Keratinocyte (primary cell): ENCODE data around the gene ITIH2.

ENCODE experiments used
- EZH2 ChIP-seq: IDR thresholded peaks from one replicate; pipeline ENCODE4 v1.6.1; 2012; ENCODE audit warnings: inconsistent platforms, mild to moderate bottlenecking, low read length, moderate library complexity
- TF ChIP-seq, protein P1 (sequence below), 3 experiments: IDR thresholded peaks in 1 of 3; conservative IDR thresholded peaks in 1 of 3; optimal IDR thresholded peaks in 1 of 3; 2 replicates in 2 of 3; 3 replicates in 1 of 3; pipeline versions ENCODE3 to v1.5.1; 2011; ENCODE audit warnings: low read length in 3 of 3, mild to moderate bottlenecking in 3 of 3, moderate library complexity in 2 of 3, control low read depth in 1 of 3, inconsistent platforms in 1 of 3; ENCODE audit not compliant: insufficient read depth in 2 of 3; ENCODE audit errors: extremely low read depth in 1 of 3

DNA sequence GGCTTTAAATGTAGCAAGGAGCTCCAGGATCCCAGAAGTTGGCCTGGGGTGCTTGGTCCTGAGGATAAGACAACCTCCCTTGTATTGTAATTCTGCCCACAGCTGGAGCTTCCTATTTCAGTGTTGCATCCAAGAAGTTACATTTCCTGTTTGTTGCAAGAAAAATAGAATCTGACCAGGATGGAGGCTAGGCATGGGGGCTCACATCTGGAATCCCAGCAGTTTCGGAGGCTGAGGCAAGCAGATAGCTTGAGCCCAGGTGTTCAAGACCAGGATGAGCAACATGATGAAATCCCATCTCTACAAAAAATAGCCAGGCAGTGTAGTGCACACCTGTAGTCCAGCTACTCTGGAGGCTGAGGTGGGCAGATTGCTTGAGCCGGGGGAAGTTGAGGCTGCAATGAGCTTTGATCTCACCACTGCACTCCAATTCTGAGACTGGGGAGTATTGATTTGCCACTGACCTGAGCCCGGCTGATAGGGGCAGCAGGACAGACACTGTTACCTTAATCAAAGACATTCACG lies 766 bp upstream of the ITIH2 start:
- TF ChIP-seq, protein P1, sequence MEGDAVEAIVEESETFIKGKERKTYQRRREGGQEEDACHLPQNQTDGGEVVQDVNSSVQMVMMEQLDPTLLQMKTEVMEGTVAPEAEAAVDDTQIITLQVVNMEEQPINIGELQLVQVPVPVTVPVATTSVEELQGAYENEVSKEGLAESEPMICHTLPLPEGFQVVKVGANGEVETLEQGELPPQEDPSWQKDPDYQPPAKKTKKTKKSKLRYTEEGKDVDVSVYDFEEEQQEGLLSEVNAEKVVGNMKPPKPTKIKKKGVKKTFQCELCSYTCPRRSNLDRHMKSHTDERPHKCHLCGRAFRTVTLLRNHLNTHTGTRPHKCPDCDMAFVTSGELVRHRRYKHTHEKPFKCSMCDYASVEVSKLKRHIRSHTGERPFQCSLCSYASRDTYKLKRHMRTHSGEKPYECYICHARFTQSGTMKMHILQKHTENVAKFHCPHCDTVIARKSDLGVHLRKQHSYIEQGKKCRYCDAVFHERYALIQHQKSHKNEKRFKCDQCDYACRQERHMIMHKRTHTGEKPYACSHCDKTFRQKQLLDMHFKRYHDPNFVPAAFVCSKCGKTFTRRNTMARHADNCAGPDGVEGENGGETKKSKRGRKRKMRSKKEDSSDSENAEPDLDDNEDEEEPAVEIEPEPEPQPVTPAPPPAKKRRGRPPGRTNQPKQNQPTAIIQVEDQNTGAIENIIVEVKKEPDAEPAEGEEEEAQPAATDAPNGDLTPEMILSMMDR (optimal IDR thresholded peaks at IDR 0.05 in 1 of 3, IDR thresholded peaks at IDR 0.05 in 1 of 3, conservative IDR thresholded peaks at IDR 0.05 in 1 of 3; ENCODE audit: extremely low read depth in 1 of 3, insufficient read depth in 2 of 3, low read length in 3 of 3) = no peak
- TF ChIP-seq EZH2 = no peak
